Measurements from ENCODE around the gene DIAPH3.
A peak's percentile ranks its signal among the peaks of the same experiment; 100 is the strongest.

Gene DIAPH3

DNA sequence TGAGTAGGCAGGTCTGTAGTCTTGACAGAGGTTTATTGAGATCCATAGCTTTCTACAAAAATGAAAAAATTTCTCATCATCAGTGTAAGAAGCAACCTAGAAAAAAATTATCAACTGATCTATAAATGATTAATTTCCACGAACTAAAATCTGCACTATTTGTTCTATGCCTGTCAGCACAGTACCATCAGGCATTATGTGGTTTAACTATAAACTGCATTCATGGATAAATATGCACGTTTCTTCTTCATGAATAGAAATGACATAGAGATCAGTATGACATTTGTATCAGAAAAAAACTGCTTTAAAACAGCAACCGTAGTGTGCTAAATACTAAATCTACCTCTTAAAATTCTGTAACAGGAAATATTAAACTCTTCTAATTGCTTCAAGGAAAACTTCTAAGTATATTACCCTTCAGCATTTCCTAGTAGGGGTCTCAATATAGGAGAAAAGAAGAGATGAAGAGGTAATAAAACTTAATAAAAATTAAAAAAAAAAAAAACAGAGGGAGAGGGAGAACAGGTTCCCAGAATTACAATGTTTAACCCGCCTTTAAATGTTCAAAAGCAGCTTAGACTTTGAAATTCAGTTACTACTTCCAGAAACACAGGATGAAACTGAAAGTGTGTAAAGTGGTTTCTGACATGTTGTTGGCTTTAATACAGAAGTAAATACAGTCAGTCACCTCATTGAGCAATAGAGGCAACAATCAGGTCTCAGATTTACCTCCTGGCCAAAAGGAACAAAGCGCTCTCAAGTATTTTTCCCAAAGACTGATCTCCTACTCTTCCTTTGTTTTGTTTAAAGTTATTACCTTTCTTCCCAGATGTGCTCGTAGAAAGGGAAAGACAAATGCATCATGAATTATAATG, 144.4 kb downstream of the DIAPH3 start:
- DNase-seq = no peak

DNA sequence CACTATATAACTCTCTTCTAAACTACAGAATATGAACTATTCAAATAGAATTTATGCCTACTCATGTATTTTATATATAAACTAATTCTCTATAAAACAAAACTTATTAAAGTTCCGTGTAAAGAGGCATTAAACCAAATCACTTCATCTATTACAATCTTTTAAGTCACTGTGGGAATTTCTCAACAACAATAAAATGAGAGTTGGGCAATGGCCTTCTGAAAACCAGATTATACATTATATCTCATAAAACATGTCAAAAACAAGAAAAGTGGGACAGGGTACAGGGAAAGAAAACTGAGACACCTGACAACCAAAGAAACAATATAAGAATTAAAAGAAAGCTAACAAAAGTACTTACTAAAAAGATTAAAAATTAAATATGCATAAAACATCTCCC, 145.2 kb downstream of the DIAPH3 start:
- DNase-seq = no peak

DNA sequence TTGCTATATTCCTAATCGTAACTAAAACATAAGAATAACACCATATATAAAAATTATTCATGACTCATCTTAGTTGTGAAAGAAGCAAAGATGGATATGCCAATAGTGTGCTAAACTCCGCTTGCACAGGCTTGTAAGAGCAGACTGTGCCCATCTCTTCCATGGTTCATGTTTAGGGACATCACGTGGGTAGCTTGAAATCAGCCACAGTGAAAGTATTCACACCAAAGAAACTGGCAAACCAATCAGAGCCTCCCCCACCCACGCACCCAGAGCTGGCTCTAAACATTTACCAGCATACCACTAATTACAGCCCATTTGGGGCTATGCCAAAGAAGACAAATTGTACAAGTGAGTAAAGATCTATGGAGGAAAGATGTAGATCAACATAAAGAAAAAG, 147.5 kb downstream of the DIAPH3 start:
- DNase-seq = no peak

DNA sequence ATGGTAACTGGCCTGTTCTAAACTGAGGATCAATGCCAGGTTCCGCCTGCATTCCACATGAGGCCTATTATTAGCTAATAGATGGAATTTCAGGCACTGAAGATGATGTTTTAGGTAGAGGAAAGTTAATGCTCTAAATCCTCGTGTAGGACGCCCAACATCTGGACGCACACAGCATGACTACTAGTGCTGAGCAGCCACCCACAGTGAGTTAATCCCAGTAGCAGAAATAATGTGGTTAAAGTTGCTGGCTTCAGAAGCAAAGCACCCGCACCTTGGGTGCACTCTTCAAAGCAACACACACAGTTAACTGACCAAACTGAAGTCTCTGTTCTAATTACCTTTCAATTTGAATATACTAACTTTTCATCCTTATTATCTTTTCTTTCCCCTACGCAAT, 150.6 kb downstream of the DIAPH3 start:
- DNase-seq = no peak

DNA sequence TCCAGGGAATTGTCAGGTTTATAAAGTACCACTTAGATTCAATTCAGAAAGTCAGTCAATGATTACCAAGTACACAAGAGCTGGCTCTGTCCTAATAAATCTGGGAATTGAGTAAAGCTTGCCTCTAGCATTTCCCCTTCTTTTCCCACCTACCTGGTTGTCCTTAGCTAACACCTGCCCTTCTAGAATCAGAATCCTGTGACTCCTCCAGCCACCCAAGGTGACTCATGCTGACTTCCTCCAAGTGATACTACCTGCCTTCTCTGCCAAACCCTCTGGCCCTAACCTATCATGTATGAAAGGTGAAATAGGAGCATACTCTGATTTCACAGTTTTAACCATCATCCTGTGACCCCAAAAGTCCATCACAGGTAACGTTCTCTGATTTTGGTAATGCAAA, 151.2 kb downstream of the DIAPH3 start:
- DNase-seq = no peak

DNA sequence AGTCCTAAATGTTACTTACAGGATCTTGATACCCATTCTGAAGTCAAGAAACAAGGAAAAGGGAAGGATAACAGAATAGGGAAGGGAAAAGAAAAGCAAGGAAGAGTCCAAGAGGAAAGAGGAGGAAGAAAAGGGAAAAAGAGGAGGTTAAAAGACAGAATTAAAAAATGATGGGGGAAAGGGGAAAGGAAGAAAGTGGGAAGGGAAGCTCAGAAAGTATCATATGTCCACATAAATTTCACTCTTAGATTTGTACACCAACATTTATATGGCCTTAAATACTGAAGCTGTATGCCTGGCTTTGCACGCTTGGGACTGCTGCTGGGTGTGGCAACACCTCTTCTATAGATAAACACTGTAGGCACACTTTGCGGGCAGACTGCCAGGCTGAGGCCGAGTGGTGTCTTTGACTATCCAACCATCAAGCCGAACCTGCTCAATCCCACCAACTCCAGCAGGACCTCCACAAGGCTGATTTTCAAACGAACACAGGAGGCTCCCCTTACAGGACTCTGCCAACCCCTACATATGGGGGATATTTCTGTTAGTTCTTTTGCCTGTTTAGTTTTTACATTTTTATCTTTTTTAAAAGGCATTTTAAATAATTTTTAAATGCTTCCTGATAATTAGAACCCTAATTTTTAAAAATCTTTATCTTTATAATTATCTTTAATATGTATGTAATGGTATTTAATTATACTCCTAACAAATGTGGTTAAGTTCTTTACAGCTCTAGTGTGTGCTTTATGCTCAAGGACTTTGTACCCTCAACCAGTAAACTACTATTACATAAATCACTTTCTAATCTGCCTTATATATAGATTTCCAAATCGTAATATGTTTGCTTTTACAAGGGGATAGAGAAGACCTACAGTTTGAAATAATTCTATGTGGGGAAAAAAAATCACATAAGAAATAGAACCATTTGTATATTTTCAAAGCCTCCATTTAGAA, 154.2 kb downstream of the DIAPH3 start:
- DNase-seq = no peak

DNA sequence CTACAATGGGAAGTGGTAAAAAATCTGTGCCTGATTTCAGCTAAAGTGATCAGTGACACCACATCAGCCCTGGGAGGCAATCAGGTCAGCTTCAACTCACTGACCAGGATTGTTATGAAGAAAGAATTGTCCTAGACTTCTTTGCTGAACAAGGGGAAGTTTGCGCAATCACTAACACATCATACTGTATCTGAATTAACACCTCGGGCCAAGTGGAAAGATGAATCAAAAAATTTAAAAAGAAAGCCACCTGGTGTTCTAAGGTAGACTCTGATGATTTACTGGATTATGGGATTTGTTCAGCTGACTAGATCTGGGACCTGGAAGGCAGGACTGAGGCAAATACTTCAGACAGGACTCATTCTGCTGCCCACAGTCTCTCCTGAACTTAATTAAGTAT, 161.8 kb downstream of the DIAPH3 start:
- DNase-seq = no peak

DNA sequence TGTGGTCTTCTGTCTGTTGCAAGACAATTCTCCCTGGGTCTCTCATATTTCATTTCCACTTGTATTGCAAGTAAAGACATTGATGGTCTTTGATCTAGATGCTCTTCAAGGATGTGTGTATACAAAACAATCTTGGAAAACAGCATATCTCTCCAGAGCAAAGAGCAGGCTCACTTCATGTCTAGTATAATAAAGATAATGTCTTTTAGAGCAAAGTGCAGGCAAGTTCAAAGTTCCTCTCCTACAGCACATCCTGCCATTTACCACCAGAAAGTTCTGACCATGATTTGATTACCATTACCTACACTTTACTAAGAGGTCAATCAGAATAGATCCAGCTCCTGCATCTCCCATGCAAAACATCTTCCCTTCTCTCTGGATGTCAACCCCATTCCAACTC, 162.8 kb downstream of the DIAPH3 start:
- DNase-seq = no peak

DNA sequence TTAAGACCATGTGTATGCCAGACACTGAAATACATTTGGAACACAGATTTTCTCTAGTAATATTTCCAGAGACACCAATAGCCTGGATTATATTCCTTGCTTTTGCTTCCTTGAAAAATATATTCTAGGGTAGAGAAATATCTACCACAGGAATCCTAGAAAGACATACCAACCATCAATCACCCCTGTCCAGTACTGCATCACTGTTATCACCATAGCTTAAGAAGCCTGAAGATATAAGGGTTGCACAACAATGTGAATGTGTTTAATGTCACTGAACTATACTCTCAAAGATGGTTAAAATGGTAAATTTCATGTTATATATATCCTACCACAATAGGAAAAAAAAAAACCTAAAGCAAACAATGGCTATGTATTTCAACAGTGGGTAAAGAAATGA, 163.6 kb downstream of the DIAPH3 start:
- DNase-seq = no peak

DNA sequence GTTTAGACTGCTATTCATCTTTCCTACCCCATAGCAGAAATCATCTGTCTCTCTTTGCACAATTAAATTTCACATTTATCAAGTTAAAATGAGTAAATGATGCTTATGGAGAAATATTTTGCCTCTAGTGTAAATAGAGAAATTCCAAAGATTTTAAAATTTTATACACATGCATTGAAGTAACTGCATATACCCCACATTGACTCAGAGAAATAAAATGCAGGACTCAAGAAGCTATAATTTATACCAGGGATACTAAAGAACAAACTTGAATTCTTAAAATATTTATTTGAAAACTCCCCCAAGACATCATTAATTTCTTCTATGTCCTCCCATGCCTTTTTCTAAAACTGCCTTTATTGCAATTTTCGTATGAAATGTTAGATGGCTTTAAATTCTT, 165.8 kb downstream of the DIAPH3 start:
- DNase-seq = no peak

DNA sequence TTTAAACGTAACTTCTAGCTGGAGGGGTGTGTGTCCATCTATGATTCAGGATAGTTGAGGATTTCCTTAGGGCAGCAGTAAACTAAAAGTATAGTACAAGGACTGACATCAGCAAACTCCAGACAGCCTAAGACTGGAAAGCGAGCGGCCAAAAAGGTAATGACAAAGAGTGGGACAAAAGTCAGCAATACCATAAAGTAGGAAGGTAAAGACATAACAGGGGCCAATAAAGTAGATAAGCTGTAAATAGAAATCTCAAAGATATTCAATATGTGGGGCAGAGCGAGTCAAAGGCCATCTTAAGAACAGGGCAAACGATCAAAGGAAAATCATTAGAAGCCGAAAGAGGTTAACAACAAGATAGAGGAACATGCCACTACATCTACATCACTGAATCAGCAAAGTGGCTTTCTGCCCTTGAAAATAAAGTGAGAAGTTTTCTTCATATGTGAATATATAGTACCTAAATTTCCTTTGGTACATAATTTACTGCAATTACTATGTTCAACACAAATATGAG, 167.2 kb downstream of the DIAPH3 start:
- no peak for DNase-seq

DNA sequence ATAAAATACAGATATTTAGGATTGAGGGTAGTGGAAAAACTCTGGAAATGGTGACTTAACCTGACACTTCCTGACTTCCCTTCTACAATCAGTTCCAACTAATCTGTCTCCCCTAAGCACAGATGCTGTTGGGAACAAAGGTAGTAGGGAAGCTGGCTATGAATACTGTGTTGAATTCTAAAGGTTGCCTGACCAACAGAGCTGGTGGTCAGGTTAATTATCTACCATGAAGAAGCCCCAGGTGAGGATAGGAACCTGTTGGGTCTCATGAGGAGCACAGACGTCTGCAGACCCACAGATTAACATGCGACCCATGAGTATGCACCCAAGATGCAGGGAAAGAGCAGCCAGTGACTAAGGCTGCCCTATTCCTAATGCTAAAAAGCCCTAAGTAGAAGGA, 172.3 kb downstream of the DIAPH3 start:
- no peak for DNase-seq

DNA sequence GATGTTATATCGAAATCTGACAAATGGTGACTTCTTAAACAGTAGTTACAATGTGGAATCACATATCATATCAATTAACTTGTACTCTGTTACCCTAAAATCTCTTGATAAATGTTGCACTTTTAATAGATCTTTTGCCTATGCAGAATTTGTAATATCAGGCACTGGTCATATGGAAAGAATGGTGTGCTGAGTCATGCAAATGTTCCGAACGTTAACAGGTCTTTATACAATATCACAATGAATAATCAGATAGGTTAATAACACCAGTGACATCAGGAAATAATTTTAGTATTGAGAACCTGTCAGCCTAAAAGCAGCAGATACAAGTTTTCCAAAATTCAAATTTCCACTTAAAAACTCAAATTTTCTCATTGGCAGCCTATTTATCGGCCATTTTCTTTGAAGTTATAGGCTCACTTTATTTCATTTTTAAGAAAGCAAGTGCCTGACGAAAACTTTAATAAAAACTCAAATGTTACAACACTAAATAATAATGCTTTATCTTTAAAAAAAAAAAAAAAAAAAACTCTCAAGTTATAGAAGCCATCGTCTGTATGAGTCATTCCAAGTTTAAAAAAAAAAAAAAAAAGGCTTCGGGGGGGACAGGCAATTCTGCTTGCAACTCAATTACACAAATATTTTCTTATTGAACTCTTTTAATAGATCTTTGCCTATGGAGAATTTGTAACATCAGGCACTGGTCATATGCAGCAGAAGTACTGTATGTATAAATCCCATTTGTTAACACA, 180.9 kb downstream of the DIAPH3 start:
- DNase-seq = no peak

DNA sequence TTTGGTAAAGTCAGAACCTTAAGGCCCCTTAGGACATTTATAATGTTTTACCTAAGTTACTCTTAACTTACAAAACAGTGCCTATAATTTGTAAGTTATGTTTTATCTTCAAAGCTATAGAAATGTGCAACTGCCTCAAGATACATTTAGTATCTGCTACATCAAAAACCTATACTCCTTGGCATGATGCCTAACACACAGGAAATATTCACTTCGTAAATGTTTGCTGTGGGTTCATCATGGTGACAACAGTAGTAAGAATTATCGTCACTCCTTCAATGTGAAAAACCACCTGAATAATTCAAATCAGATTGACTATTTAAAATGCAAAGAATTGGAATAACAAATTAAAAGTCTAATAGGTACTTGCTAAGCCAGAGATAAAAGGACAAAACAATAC, 184.1 kb downstream of the DIAPH3 start:
- DNase-seq = no peak

DNA sequence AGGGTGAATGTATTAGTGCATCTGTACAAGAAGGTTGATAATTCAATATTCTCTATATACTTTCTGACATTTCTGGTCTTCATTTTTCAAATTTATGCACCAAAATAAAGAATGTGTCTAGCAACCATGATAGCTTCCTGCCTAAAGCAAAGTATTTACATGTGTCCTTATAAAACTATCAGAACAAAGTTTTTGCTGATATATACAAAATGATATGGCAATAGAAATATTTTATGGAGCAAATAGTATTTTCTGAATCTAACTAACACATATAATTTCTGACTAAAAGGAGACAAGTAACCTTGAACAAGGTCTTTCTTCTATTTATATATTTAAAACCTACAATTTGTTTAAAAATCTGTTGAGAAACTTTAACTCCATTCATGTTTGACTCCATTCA, 184.9 kb downstream of the DIAPH3 start:
- no peak for DNase-seq

DNA sequence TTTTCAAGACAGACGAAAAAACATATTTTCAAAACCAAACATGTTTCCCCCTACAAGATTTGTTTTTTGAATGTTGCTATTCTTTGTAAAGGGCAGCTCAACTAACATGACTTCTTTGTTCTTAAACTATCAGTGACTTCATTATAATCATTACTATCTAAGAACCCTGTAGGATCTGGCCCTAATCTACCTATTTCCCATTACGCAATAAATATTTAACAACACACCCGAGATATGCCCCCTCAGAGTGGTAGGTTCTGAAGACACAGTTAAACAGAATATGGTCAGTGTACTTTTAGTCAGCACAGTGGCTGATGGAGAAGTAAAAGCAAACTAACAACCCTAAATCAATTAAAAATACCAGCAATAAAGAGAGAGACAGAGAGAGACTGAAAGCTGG, 186.9 kb downstream of the DIAPH3 start:
- no peak for DNase-seq

DNA sequence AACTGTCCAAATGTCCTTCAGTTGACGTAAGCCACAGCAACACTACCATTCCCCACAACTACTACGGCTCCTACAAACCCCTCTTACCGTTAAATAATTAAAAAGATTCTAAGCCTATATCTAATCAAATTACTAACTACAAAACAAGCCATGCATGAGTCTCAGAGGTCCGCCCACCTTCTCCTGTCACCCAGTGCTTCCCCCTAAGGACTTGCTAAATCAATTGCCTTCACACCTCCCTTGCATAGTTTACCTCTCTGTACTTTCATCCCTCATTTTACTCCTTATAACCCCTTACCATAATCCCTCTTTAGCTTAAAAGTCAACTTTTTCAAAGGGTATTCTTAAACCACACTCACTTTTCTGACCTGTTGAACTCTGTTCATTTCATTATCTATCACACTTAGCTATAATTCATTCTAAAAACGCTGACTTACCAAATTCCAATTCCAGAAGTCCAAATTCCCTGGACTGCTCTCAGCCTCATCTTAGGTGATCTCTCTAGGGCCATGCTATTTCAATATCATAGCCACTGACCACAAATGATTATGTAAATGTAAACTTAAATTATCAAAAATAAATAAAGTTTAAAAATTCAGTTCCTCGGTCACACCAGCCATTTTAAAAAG, 187.8 kb downstream of the DIAPH3 start:
- DNase-seq = no peak

DNA sequence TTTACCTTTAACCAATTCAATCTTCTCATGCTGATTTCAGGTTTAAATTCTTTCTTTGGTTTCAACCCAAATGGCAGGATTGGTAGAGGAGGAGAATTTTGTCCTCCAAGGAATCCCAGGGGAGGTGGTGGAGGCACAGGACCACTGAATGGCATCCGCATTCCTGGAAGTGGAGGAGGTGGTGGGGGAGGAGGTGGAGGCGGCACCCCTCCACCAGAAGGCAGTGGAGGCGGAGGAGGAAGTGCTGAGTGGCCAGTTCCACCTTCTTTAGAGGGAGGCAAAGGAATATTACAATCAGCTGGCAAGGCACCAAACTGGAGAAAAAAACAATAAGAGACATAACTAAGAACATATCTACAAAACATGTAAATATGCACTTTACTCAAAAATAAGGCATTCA, 192.9 kb downstream of the DIAPH3 start:
- DNase-seq = no peak

DNA sequence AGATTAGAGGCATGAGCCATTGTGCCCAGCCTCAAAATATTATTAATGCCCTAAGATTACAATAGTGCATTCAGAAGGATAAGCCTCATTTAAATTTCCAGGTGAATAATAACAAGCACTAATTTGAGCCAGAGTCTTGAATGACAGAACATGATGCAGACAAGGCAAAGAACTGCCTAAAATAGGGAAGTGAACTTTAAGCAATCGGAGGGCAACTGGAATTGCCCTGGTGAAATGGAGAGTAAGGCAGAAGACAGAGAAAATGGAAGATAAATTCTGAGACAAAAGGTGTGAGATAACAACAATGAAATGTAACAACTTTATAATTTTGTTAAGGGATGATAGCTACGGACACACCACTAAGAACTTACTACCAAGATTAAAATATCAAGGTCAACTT, 199.9 kb downstream of the DIAPH3 start:
- peak; percentile 15 to 38 for DNase-seq

DNA sequence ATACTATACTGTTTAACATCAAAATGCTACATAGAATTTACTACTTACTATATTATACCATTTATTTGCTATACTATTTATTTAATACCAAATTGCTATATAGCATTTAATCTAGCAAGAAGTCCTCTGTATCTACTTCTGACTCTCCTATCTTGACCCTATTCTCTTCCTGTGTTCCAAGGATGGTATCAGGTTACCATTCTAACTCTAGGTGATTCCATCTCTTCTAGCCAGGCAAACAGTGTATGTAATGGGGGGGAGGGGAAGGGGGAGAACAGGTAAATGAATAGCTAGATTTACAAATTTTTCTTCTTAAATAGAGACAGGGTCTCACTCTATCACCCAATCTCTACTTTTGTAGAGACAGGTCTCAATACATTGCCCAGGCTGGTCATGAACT, 200.3 kb downstream of the DIAPH3 start:
- no peak for DNase-seq

DNA sequence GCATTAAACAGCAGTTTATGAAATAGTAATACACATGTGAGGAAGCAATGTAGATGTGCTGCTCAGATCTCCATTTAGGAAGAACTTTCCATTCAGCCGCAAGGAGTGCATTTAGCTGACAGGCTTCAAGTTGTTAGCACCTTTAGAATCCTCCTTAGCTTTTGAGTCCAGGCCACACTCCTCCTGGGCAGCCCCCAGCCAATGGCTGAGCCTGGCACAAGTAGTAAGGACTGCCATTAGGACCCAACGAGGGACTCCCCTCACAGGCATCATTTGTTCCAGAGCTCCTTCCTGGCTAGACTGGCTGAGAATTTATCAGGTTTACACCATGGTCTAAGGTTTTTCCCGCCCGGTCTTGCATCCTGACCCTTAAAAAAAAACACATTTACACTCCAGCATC, 201.4 kb downstream of the DIAPH3 start:
- DNase-seq = no peak

DNA sequence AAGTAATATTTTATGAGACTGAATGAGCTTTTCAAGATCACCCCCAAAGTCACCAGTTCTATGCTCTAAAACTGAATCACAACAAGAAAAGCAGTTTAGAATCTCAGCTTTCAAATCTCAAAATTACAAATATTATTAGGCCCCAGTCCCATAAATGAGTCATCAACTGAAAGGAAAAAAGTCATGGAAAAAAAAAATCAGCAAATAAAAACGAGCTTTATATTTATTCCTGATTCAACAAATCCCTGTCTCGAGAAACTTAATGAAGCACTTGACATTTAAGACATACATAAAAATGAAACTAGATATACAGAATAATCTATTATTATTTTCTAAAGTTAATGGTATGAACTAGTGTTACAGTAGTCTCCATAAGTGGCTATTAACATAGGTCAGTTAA, 203.0 kb downstream of the DIAPH3 start:
- no peak for DNase-seq

DNA sequence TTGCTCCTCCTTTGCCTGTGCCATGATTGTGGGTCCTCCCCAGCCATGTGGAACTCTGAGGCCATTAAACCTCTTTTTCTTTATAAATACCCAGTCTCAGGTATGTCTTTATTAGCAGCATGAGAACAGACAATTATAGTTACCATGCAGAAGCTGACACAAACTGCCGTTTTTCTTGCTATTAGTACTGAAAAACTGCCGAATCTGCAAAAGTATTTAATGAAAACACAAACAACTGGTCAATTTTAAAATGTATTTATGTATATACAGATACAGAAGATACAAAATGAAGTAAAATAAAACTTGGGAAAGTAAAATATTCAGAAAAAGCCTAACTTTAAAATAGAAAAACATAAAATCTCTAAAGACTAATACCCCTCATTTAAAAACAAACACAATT, 206.3 kb downstream of the DIAPH3 start:
- DNase-seq = no peak
